T-helper 22 cell (primary cell): ENCODE results near the gene KCNIP2.

ENCODE experiments used
- DNase-seq: peaks from one replicate; pipeline ENCODE4 v3.0.0-alpha.2; 2020; ENCODE audit warnings: low read depth

The KCNIP2 gene

GRCh38 chr10:101843032-101844021 lies at the start of gene KCNIP2:
Gene KCNIP2 (minus strand): TSS chr10:101843800. CDS start chr10:101843568, 232 bp downstream.
- DNase-seq: peak; percentile 70

- no peak for DNase-seq
These were observed 49.3 kb upstream of the KCNIP2 start for GRCh38 chr10:101892782-101893391.

DNA sequence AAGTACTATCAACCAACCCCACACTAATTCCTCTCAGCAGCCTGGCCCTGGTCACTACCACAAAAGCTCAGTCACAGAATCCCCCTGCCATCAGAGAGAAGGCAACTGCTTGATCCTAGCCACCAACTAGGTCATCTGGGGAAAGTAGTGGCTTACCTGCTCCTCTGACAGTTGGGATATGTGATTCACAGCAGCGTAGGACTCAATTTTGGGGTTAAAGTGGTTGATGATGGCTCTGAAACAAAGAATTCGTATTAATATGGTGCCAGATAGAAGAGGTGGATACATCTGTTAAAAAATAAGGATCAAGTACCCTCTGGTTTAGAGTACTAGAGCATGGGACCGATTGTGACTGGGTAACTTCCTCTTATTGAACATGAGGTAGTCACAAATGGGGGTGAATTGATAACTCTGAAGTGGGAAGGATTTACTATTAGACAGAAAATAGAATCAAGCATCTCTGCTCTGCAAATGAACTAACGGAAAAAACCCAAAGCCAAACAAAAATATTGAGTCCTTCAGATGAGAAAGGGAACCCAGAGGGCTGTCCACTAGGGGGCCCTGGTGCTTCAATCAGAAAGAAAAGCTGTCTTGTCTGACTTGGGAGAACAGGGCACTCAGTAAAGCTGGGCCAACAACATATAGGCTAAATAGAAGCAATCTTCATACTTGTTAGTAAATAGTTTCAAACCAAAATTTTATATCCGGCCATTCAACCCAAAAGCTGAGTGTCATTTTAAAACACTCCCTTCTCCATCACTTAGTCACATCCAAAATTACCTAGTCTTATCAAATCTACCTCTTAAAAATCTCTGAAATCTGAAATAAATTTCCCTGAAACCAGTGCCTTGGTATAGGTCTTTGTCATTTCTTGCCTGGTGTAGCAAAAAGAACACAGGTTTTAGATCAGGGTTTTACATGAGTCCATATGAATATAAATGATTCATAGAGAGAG lies 45.9 kb upstream of the KCNIP2 start:
- DNase-seq: peak; percentile 20

GRCh38 chr10:101888251-101888949 lies 44.8 kb upstream of the KCNIP2 start:
- no peak for DNase-seq

DNA sequence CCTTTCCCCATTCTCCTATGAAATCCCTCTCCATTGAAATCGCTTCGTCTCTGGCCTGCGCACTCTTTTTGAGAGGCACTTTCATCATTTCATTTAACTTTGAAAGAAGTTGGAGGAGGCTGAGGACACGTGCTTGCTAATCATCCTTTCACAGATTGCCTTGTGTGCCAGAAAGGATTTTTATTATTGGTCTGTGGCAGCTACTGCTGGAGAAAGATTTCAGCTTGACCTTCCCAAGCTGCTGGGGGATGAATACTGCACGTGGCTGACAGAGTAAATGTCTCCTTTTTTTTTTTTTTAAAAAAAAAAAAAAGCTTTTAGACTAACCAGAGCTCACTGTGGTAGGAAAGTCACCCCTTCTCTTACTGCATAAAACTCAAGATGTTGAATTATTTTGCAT lies 44.2 kb upstream of the KCNIP2 start:
- no peak for DNase-seq

GRCh38 chr10:101886521-101887312 lies 43.1 kb upstream of the KCNIP2 start:
- DNase-seq: no peak

GRCh38 chr10:101881036-101881774 lies 37.6 kb upstream of the KCNIP2 start:
- no peak for DNase-seq

GRCh38 chr10:101880232-101880573 lies 36.6 kb upstream of the KCNIP2 start:
- DNase-seq: no peak

DNA sequence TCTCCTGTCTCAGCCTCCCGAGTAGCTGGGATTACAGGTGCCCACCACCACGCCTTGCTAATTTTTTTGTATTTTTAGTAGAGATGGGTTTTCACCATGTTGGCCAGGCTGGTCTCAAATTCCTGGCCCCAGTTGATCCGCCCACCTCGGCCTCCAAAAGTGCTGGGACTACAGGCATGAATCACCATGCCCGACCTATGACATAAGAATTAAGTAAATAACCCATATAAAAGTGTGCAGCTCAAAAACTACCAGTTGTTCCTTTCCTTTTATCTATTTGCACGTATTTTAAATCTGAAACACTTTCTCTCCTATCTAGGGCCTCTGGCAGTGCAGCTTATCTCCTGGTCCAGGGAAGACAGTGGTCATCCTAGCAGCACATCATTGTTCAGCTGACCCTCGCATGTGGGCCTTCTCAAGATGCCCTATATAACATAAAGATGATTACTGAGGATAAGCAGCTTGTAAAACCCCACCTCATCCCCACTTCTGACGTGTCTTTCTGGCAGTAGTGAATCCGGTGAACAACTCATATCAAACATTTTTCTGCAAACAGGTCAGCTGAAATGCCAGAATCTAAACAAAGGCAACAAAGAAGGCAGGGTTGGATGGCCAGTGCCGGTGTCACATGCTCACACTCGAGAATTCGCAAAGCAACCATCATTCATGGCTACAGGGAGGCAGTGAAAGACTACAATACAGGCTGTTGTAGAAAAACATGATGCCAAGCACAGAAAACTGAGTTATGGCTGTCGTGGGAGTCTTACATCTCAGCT lies 36.0 kb upstream of the KCNIP2 start:
- DNase-seq: no peak

GRCh38 chr10:101878869-101879268 lies 35.3 kb upstream of the KCNIP2 start:
- DNase-seq: no peak

GRCh38 chr10:101875068-101875688 lies 31.6 kb upstream of the KCNIP2 start:
- no peak for DNase-seq

- DNase-seq: no peak
These were observed 30.7 kb upstream of the KCNIP2 start for GRCh38 chr10:101874252-101874651.

DNA sequence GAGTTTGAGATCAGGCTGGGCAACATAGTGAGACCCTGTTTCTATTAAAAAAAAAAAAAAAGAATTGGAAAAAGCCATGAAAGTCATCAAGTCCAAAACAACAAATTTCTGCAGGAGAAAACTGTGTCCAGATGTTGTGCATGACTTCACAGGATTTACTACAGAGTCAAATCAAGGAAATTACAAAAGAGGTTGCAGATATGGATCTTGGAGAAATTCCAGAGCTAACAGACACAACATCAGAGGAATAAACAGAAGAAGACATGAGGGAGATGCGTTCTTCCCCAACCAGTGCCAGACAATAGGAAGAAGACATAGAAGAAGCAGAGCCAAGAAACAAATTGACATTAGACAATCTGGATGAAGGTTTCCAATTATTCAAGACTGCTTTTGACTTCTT lies 24.3 kb upstream of the KCNIP2 start:
- no peak for DNase-seq

GRCh38 chr10:101859530-101859929 lies 15.9 kb upstream of the KCNIP2 start:
- DNase-seq: no peak

DNA sequence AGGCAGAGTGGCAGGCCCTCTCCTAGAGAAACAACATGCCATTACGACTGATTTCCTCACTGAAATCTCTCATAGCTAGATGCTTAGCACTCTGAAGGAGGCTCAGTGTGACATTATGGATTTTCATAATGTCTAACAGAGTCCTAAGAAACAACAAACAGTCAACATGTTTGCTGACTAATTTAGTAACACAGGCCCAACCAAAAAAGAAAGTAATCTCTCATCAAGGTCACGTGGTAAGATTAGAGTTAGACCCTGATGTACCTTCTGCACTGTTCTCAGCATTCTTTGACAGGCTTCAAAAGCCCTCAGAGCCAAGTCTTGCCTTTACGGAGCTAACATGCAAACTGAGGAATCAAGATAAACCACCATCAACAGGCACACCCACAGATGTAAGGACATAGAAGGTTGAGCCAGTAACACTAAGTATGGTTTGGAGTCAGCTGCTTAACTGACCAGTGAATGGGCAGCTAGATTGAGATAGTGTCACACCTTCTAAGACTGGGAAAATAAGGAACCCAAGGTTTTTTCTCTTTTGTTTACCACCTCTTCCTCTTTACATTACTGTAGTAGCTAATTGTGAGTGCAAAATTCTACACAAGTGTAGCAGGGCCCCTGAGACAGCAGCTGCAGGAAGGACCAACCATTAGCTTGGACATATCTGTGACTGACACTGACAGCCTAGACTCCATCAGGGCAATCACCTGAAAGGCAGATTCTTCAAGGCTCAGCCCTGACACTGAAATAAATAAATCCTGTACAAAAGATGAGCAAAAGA lies 15.3 kb upstream of the KCNIP2 start:
- DNase-seq: no peak

- DNase-seq: no peak
These were observed 14.3 kb upstream of the KCNIP2 start for GRCh38 chr10:101857802-101858476.

GRCh38 chr10:101856626-101857025 lies 13.0 kb upstream of the KCNIP2 start:
- DNase-seq: no peak
